HCT116 (cell line): ENCODE measurements around the gene CASP9. TPM values are rescaled to one million over a fixed set of nuclear protein-coding genes. Genes with fewer than 3 reads are reported as not detected.

Experiments
- ATAC-seq: fragments of 200-7000 bp; cut with Tn5 transposase; 2 replicates; pipeline ENCODE4 v1.9.1; 2020; ENCODE audit warnings: mild to moderate bottlenecking, moderate library complexity
- BruUV-seq: library from RNA; stranded (reverse); fragments of 400-500 nt; replicated peaks from 2 replicates; lab custom pipeline; 2021; lab: Mats Ljungman, UMichigan
- CTCF ChIA-PET: fragments of 300-600 bp; sonication (Branson Sonifier 250); formaldehyde crosslinking; loops from one replicate; lab custom pipeline; 2021; ENCODE audit warnings: antibody characterized with exemption; lab: Charles Lee
- POLR2A ChIA-PET: fragments of 300-600, 350-600 bp; sonication (Branson Sonifier 250); formaldehyde crosslinking; loops from one replicate; lab custom pipeline; 2021; ENCODE audit warnings: antibody characterized with exemption; lab: Charles Lee
- RAD21 ChIA-PET, 2 experiments: fragments of 300-600 bp; sonication (Branson Sonifier 250); formaldehyde crosslinking; loops; one replicate each; lab custom pipeline; 2023; ENCODE audit warnings: low total read pairs in 2 of 2; ENCODE audit not compliant: uncharacterized antibody in 2 of 2, unreplicated experiment in 2 of 2, low non-redundant PET in 1 of 2; lab: Charles Lee
- DNase-seq: peaks from one replicate; pipeline ENCODE4 v3.0.0-alpha.2; 2010; ENCODE audit warnings: low read depth, low spot score
- H2AFZ ChIP-seq: fragments of 200-600 bp; shearing (Covaris generic), sonication (generic); 2 replicates; pipeline ENCODE4 v1.6.1; 2017; ENCODE audit warnings: low read depth, mixed run types, mixed read lengths, antibody characterized with exemption, low read length; ENCODE audit not compliant: poor library complexity, severe bottlenecking
- H3K27ac ChIP-seq: 2 replicates; pipeline ENCODE4 v1.5.1; 2012; ENCODE audit warnings: low read depth, low read length
- H3K27me3 ChIP-seq: fragments of 200-600 bp; sonication (generic); 2 replicates; pipeline ENCODE4 v1.6.1; 2016; ENCODE audit warnings: mixed run types, low read length, mixed read lengths; ENCODE audit not compliant: insufficient read depth
- H3K36me3 ChIP-seq, 2 experiments: fragments of 200-500 bp in 1 of 2; fragments of 200-600 bp in 1 of 2; sonication (Bioruptor generic) in 1 of 2; sonication (generic) in 1 of 2; 2 replicates each; pipeline versions ENCODE4 v1.5.1 to v1.6.1; 2014 to 2016; ENCODE audit warnings: low read length in 2 of 2, inconsistent platforms in 1 of 2, mixed read lengths in 1 of 2, mixed run types in 1 of 2; ENCODE audit not compliant: insufficient read depth in 2 of 2, control insufficient read depth in 1 of 2
- H3K4me1 ChIP-seq, 2 experiments: fragments of 200-600 bp in 1 of 2; sonication (generic) in 1 of 2; 2 replicates each; pipeline versions ENCODE4 v1.5.1 to v1.6.1; 2012 to 2017; ENCODE audit warnings: low read length in 2 of 2, inconsistent platforms in 1 of 2, mild to moderate bottlenecking in 1 of 2, mixed read lengths in 1 of 2, mixed run types in 1 of 2, moderate library complexity in 1 of 2; ENCODE audit not compliant: insufficient read depth in 2 of 2, control insufficient read depth in 1 of 2
- H3K4me2 ChIP-seq: fragments of 200-600 bp; sonication (generic); 2 replicates; pipeline ENCODE4 v1.6.1; 2017; ENCODE audit warnings: mixed run types, low read length, mixed read lengths
- H3K4me3 ChIP-seq, 2 experiments: fragments of 200-600 bp in 1 of 2; sonication (generic) in 1 of 2; replicated peaks in 1 of 2; 2 replicates each; pipeline ENCODE4 v1.5.1; 2011 to 2016; ENCODE audit warnings: low read length in 2 of 2, control low read depth in 1 of 2, low read depth in 1 of 2, mild to moderate bottlenecking in 1 of 2, mixed read lengths in 1 of 2, mixed run types in 1 of 2
- H3K79me2 ChIP-seq: fragments of 200-600 bp; sonication (generic); 2 replicates; pipeline ENCODE4 v1.6.1; 2017; ENCODE audit warnings: mild to moderate bottlenecking, mixed run types, low read length, moderate library complexity, mixed read lengths; ENCODE audit not compliant: insufficient read depth
- H3K9ac ChIP-seq: fragments of 200-600 bp; sonication (generic); 2 replicates; pipeline ENCODE4 v1.6.1; 2016; ENCODE audit warnings: low read length, mixed read lengths
- H3K9me2 ChIP-seq: fragments of 200-600 bp; sonication (generic), shearing (Covaris generic); 2 replicates; pipeline ENCODE4 v1.6.1; 2017; ENCODE audit warnings: mixed run types, mild to moderate bottlenecking, moderate library complexity; ENCODE audit not compliant: insufficient read depth
- H3K9me3 ChIP-seq, 2 experiments: fragments of 200-500 bp in 1 of 2; fragments of 200-600 bp in 1 of 2; sonication (Bioruptor generic) in 1 of 2; sonication (generic) in 1 of 2; 2 replicates each; pipeline ENCODE4 v1.6.1; 2014 to 2017; ENCODE audit warnings: low read length in 2 of 2, mixed read lengths in 2 of 2, inconsistent platforms in 1 of 2, low read depth in 1 of 2, mild to moderate bottlenecking in 1 of 2, mixed run types in 1 of 2, moderate library complexity in 1 of 2; ENCODE audit not compliant: control insufficient read depth in 1 of 2, insufficient read depth in 1 of 2
- H4K20me1 ChIP-seq: fragments of 200-600 bp; sonication (generic), shearing (Covaris generic); 2 replicates; pipeline ENCODE4 v1.6.1; 2017; ENCODE audit warnings: mixed run types, mild to moderate bottlenecking, moderate library complexity; ENCODE audit not compliant: insufficient read depth
- CBX3 ChIP-seq: IDR thresholded peaks from 2 replicates; pipeline ENCODE4 v1.6.1; 2012; ENCODE audit warnings: low read depth
- CEBPB ChIP-seq: IDR thresholded peaks from 2 replicates; pipeline ENCODE4 v1.6.1; 2012; ENCODE audit warnings: low read depth
- ELF1 ChIP-seq: IDR thresholded peaks from 2 replicates; pipeline ENCODE4 v1.6.1; 2012; ENCODE audit warnings: low read depth, borderline replicate concordance
- MAX ChIP-seq: IDR thresholded peaks from 2 replicates; pipeline ENCODE4 v1.6.1; 2012
- POLR2A ChIP-seq: IDR thresholded peaks from 2 replicates; pipeline ENCODE4 v1.7.0; 2011; ENCODE audit warnings: borderline replicate concordance; ENCODE audit not compliant: insufficient read depth, insufficient read length; ENCODE audit errors: extremely low read depth
- POLR2AphosphoS5 ChIP-seq: IDR thresholded peaks from 2 replicates; pipeline ENCODE4 v1.6.1; 2011; ENCODE audit warnings: mild to moderate bottlenecking, low read depth, low read length, moderate library complexity
- RAD21 ChIP-seq: IDR thresholded peaks from 2 replicates; pipeline ENCODE4 v1.6.1; 2012; ENCODE audit warnings: low read depth, mild to moderate bottlenecking
- SIN3A ChIP-seq: IDR thresholded peaks from 2 replicates; pipeline ENCODE4 v1.6.1; 2012; ENCODE audit warnings: low read depth
- SP1 ChIP-seq: IDR thresholded peaks from 2 replicates; pipeline ENCODE4 v1.6.1; 2012; ENCODE audit warnings: low read depth
- TCF7L2 ChIP-seq: IDR thresholded peaks from 2 replicates; pipeline ENCODE4 v1.7.0; 2011; ENCODE audit warnings: borderline replicate concordance, inconsistent platforms; ENCODE audit not compliant: insufficient read depth, insufficient read length; ENCODE audit errors: extremely low read depth
- ZBTB33 ChIP-seq: IDR thresholded peaks from 2 replicates; pipeline ENCODE4 v1.6.1; 2011; ENCODE audit warnings: mild to moderate bottlenecking, low read length, moderate library complexity; ENCODE audit not compliant: insufficient replicate concordance; ENCODE audit errors: extremely low read depth
- intact Hi-C: fragments of 100-400 bp; cut with micrococcal nuclease; formaldehyde crosslinking; loops from 2 replicates; pipeline ENCODE4 v1.10.0; 2022
- total RNA-seq: library from RNA; stranded (reverse); gene quantifications from one replicate; pipeline ENCODE4 v1.2.1, GENCODE V29; 2021; ENCODE audit not compliant: unreplicated experiment

CASP9 gene
- total RNA-seq, 1 experiment from 2014 or later: 10.6 TPM

- no peak for TF ChIP-seq ELF1
- TF ChIP-seq SP1: no peak
- no peak for TF ChIP-seq ZBTB33
- no peak for TF ChIP-seq SIN3A
- no peak for TF ChIP-seq CEBPB
- TF ChIP-seq POLR2AphosphoS5: no peak
- no peak for TF ChIP-seq CBX3
- TF ChIP-seq RAD21: no peak
- TF ChIP-seq, all 23 proteins: peak for 0
Observed at GRCh38 chr1:15542388-15543250, 18.6 kb upstream of the CASP9 start (continued).

GRCh38 chr1:15541231-15541792 lies 17.3 kb upstream of the CASP9 start:
- TF ChIP-seq POLR2A (no peak), TCF7L2 (no peak), CBX3 (no peak), MAX (no peak), RAD21 (no peak)
- no peaks in the 10 kb centered on the region for H3K9me2 ChIP-seq
- H3K9me3 ChIP-seq: no peaks in the 10 kb centered on the region
- 0 out of 2 replicates have a peak, but pooled peaks cover 3% of the 10 kb centered on the region for H4K20me1 ChIP-seq
- ATAC-seq: no peak
- BruUV-seq: no TSS peak
- H2AFZ ChIP-seq: no peak overlapping the region
- intact Hi-C loops: no loop called here
- H3K4me1 ChIP-seq: no peaks in the 10 kb centered on the region
- peaks cover 34 to 35% of the 10 kb centered on the region in 2 experiments; a peak in 3 of 4 replicates for H3K36me3 ChIP-seq
- no peak overlapping the region for H3K27ac ChIP-seq
- CTCF ChIA-PET: no interaction called here
- RAD21 ChIA-PET: no interaction called here
- no peak for DNase-seq
- H3K27me3 ChIP-seq: no peaks in the 10 kb centered on the region
- H3K79me2 ChIP-seq: no peaks in the 10 kb centered on the region
- POLR2A ChIA-PET: no interaction called here
- H3K4me3 ChIP-seq: no peak overlapping the region
- no peak overlapping the region for H3K4me2 ChIP-seq
- no peak overlapping the region for H3K9ac ChIP-seq
